Activated gamma-delta T cell treated with anti-CD3 and anti-CD28 coated beads, Interleukin-2, amount 50 U/mL, for 16 hours (primary cell): ENCODE data around the gene TF.
"Not testable (repeated sequence)": the region's sequence is repeated elsewhere in the genome, so short reads cannot be mapped to it uniquely, and the experiment has no call there.

Source experiments
- DNase-seq: peaks from one replicate; pipeline ENCODE4 v3.0.0-alpha.2; 2020; ENCODE audit warnings: low read depth

The TF gene

GRCh38 chr3:133745981-133746711 lies at the start of gene TF:
TF (plus strand) TSS chr3:133746393; CDS start chr3:133746441, 48 bp downstream.
- DNase-seq, result no peak

- no peak for DNase-seq
These were observed 48.2 kb upstream of the TF start for GRCh38 chr3:133697960-133698359.

DNA sequence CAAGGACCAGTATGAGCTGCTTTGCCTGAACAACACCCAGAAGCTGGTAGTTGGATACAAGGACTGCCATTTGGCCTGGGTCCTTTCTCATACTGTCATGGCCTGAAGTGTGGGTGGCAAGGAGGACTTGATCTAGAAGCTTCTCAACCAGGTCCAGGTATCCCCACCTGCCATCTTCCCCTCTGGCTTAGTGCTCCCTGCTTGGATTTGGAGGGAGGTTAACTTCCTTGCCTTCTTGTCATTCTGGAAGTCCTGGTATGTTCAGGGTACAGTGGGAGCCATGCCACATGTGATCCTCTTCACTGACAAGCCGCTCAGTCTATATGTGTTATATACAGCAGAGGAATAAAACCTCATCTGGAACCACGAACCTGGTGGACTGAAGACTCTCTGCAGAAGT lies 46.7 kb upstream of the TF start:
- DNase-seq, result no peak

DNA sequence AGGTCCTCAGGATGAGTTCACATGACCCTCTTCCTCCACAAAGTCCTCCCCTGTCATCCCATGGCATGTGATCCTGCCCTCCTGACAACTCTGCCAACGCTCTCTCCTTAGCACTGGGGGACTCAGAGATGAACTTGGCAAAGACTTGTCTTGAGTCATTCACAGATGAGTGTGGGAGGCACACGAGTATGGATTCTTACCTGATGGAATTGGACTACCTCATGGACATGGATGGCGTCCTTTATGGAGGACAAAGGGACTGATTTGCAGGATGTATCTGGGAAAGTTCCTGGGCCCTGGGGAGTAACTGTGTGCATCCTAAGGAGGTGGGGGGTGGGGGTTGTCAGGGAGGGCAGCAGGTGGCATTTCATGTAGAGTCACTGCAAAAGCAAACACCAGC lies 46.3 kb upstream of the TF start:
- DNase-seq, result no peak

DNA sequence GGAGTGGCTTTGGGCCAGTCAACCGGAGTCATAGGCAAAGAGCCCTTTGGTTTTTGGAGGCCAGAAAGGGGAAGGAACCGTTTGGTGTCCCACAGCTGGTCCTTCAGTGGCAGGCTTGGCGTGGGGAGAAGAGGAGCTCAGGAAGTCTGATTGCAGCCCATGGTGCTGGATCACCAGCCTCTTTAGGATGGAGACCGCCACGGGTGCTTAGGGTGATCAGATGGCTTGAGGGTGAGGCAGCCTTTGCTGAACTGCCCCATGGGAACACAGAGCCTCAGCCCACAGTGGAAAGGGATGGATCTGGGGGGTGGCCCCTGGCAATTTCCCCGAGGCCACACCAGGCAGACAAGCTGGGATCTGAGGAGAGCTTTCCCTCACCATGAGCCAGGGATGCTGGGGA lies 45.8 kb upstream of the TF start:
- DNase-seq, result no peak

- no peak for DNase-seq
These were observed 44.5 kb upstream of the TF start for GRCh38 chr3:133701435-133702358.

- DNase-seq, result no peak
These were observed 42.3 kb upstream of the TF start for GRCh38 chr3:133703915-133704314.

- DNase-seq, result no peak
These were observed 40.2 kb upstream of the TF start for GRCh38 chr3:133706033-133706432.

- no peak for DNase-seq
These were observed 36.9 kb upstream of the TF start for GRCh38 chr3:133709139-133709750.

DNA sequence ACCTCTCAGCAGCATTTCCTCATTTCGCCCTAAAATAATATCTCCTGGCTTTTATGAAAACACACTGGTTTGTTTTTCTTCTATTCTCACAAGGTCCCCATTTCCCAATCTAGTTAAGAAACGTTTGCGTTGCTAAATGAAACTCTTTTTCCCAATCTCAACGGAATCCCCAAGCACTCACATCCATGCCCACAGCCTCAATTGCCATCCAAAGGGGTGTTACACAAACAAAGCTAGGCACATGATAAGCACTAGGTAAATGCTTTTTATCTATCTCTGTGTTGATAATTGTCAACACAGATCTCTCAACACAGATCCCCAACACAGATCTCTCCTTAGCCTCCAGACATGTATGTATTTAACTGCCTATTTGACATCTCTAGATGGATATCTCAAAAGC lies 35.2 kb upstream of the TF start:
- no peak for DNase-seq

DNA sequence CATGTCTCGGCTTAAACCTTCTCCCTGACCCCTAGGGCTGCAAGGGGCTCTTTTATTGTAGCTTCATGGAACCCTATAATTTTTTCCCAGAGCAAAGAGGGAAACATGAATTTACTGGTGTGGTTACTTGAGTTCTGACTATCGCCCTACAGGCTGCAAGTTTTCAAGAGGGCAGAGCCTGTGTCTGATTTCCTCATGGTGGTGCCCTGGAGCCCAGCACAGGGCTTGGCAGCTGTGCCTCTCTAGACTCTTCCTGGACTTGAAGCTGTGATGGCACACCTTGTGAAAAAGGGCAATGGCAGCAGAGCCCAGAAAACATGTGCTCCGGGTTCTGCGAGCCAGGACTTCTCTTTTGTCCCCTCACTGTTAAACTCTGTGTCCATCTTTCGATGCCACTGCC lies 34.2 kb upstream of the TF start:
- DNase-seq, result no peak

DNA sequence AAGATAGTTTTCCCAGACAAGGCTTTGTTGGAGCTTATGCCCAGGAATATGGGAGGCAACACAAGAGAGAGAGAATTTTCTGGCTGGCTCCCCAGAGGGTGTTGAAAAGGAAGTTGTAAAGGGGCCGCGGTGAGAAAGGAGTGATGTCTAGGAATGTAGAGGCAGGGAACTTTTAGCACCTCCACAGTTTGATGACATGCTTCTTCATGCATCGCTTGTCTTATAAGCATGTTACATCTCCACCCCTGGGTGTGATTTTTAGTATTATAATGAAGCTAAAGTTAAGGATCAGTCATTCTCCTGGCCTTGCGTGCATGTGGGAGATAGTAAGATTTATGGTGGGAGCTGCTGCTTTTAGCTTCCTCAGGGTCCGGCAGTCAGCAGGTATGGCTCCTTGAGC lies 32.8 kb upstream of the TF start:
- no peak for DNase-seq

DNA sequence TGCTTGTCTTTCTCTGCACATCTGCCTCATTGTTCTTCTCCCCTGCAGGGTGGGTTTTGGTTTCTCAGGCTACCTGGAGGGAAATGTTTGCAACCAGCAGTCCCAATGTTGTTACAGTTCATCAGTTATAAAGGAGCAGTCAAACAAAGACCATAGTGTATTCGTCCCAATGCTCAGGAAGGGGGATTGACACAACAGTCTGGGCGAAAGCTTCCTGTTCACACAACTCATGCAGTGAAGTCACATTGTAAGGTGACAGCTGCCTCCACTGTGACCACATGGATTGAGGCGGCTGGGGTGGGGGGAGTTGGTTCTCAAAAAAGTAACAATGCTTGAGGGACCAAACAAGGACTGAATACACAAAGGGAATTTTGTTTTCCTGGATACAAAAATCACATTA lies 28.8 kb upstream of the TF start:
- no peak for DNase-seq

- DNase-seq, result no peak
These were observed 23.3 kb upstream of the TF start for GRCh38 chr3:133722935-133723334.

DNA sequence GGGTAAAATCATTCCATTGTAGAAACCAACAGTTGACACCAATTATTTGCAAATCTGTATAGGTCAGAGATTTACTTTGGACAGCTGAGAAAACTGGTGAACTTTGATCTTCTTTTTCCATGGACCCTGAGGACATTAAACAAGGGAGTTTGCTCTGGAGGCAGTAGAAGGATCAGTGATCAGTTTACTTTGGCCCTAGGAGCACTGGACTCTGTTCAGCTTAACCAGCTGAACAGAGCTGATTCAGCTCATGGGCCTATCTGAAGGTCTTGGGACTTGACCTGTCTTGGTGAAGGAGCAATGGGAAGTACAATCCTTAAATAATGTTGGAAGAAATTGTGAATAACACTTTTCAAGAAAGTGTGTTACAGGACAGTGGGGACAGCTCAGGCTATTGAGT lies 15.2 kb upstream of the TF start:
- no peak for DNase-seq

GRCh38 chr3:133732231-133732630 lies 14.0 kb upstream of the TF start:
- not testable (repeated sequence) for DNase-seq

DNA sequence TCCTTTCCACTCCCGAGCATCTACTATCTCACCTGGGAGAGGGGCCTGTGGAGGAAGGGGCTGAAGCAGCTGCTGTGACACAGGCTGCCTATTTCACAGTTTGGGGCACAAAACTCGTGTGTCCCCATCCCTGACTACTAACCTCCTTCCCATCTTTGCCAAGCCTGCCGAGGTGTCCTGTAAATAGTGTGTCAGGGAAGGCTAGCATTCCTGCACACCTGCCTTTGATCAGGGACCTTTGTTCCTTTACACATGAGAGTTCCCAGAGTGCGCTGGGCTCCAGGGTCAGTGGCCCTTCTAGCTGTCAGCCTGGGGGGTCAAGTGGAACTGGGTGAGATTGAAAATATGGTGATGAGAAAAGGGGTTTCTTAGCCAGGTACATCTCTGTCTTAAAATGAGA lies 13.0 kb upstream of the TF start:
- no peak for DNase-seq

DNA sequence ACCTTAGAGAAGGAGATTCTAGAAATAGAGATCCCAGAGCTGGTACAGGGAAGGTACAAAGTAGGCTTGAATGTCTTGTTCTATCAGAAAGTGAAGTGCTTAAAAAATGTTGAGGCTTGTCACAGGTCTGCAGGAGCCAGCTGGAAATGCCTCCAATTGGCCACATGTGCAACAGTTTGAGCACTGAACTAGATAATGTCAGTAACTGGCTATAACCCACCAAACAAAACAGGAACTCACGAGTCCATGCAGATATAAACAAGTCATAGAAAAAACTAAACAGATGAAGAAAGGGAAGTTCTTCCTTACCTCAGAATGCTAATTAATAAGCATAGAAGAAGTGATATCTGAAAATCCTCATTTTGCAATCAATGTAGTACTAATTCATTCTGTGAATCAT lies 11.9 kb upstream of the TF start:
- DNase-seq, result no peak

DNA sequence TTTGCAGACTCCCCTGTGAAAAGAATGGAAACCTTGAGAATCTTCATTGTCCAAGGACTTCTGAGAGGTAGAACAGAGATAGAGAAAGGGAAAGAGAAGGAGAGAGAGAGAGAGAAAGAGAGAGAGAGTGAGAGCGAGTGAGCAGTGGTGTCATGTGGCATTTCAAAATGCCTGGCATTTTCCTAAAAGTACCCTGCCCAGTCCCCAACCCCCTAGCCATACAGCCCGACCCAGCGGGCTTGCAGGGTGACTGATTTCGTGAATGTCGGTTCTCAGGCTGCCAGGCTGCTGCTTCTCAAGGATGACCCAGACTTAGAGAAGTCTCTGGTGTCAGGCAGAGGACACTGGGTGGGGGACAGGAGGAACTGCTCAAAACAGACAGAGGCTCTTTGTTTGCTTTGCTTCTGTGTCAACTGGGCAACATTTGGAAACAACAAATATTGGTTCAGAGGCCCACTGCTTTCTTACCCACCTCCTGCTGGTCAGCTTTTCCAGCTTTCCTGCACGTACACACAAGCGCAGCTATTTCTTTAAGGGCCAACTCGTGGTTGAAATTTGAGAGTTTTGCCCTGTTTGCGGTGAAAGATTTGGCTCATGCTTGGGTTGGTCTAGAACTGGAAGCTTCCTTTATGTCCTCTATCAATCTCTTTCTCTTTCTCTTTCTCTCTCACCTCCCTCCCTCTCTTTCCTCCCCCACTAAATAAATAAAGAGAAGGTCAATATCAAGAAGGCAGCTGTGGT lies 3.7 kb upstream of the TF start:
- DNase-seq, result no peak

DNA sequence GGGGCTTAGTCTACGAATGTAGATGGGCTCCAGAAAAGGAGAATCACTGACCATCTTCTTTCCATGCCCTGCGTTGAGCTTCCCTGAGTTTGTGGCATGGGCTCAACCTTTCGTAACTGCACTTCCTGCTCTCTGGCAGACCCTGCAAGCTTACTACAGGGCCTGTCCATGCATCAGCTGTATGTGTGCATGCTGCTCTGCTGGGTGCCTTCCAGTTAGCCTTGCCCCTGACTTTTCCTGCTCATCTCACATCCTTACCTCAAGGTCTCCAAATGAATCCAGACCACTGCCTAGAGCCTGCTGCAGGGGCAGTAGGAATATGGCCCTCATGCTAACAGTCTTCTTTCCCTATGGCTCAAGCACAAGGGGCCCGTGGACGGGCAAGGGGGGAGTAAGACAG lies 2.0 kb upstream of the TF start:
- no peak for DNase-seq

DNA sequence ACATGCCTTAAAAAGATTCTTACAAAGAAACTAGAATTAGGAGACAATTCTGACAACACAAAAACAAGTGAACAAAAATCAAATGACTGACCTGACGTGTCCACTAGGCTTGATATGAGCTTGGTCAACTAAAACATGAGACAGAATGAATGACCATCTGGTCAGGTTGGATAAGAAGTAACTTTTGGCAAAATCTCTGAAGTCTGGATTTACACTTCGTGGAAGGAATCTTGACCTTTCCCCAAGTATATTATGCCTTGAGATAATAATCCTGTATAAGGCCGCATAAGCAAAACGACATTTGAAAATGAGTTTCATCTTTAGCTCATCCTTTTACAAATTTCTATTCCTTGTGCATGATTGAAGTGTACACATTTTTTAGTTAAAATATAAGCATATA lies 1.1 kb upstream of the TF start:
- no peak for DNase-seq

- DNase-seq, result no peak
These were observed 496 bp downstream of the TF start for GRCh38 chr3:133746712-133747066.
